Uterus (tissue), 4 donors: ENCODE results near the gene ANKFN1. TPM values are rescaled to one million over a fixed set of nuclear protein-coding genes. Genes with fewer than 3 reads are reported as not detected.

Experiments used
- DNase-seq, 2 donors: peaks; one replicate each; pipeline ENCODE4 v3.0.0-alpha.2; 2019 to 2020
- H3K27ac ChIP-seq, 2 donors: fragments of 200-600 bp; sonication (generic); 1 replicate in 1 of 2; 2 replicates in 1 of 2; pipeline ENCODE4 v1.5.1; 2016 to 2018
- H3K27me3 ChIP-seq, 2 donors: fragments of 200-600 bp; sonication (generic); one replicate each; pipeline ENCODE4 v1.5.1; 2018 to 2019; ENCODE audit warnings: control low read depth in 1 of 2
- H3K36me3 ChIP-seq, 2 donors: fragments of 200-600 bp; sonication (generic); one replicate each; pipeline ENCODE4 v1.5.1; 2019; ENCODE audit warnings: control low read depth in 1 of 2
- H3K4me1 ChIP-seq, 2 donors: fragments of 200-600 bp; sonication (generic); one replicate each; pipeline ENCODE4 v1.5.1; 2018 to 2019; ENCODE audit warnings: control low read depth in 1 of 2
- H3K4me3 ChIP-seq, 2 donors: fragments of 200-600 bp; sonication (generic); 1 replicate in 1 of 2; 2 replicates in 1 of 2; pipeline ENCODE4 v1.5.1; 2018 to 2019; ENCODE audit warnings: mild to moderate bottlenecking in 1 of 2
- H3K9me3 ChIP-seq, 2 donors: fragments of 200-600 bp; sonication (generic); one replicate each; pipeline ENCODE4 v1.5.1; 2019; ENCODE audit warnings: control low read depth in 1 of 2
- CTCF ChIP-seq, 4 experiments: fragments of 200-600 bp in 2 of 4; fragments of 450-650 bp in 2 of 4; sonication (generic) in 2 of 4; IDR thresholded peaks; one replicate each; pipeline ENCODE4 v1.5.1; 2016 to 2019; ENCODE audit warnings: antibody characterized with exemption in 4 of 4, mild to moderate bottlenecking in 2 of 4, moderate library complexity in 1 of 4
- POLR2A ChIP-seq, 2 donors: fragments of 450-650 bp; IDR thresholded peaks; one replicate each; pipeline ENCODE4 v1.6.1; 2016; ENCODE audit warnings: antibody characterized with exemption in 2 of 2, mild to moderate bottlenecking in 1 of 2, moderate library complexity in 1 of 2
- intact Hi-C: fragments of 100-400 bp; cut with DNase I; formaldehyde crosslinking; loops from one replicate; pipeline ENCODE4 v1.15.1; 2023; ENCODE audit warnings: low total_unique reads
- total RNA-seq, 4 donors: library from RNA; depleted of rRNA in 3 of 4; stranded (reverse); fragments of >200 nt in 3 of 4; gene quantifications; one replicate each; pipeline versions ENCODE4 v1.1.0 to v1.2.4, GENCODE V29; 2014 to 2023
- donor health status: DM: yes; HTN: yes; CAD: no.

Gene ANKFN1
- total RNA-seq, 4 donors from 2014 or later = 0.27 to 2.6 TPM; not detected in 2

- intact Hi-C loops = no loop called here
- TF ChIP-seq CTCF (IDR thresholded peaks at IDR 0.05) = no peak
- TF ChIP-seq POLR2A (IDR thresholded peaks at IDR 0.05) = no peak
- H3K9me3 ChIP-seq = no peaks in the 10 kb centered on the region
- H3K36me3 ChIP-seq = no peaks in the 10 kb centered on the region
- H3K27me3 ChIP-seq = no peaks in the 10 kb centered on the region
- no peak overlapping the region for H3K27ac ChIP-seq
- DNase-seq = no peak
- no peak overlapping the region for H3K4me3 ChIP-seq
- H3K4me1 ChIP-seq = no peaks in the 10 kb centered on the region
These were observed 318.4 kb downstream of the ANKFN1 start for GRCh38 chr17:56471696-56472095.

- H3K27me3 ChIP-seq = no peaks in the 10 kb centered on the region
- no peak for TF ChIP-seq POLR2A (IDR thresholded peaks at IDR 0.05)
- TF ChIP-seq CTCF (IDR thresholded peaks at IDR 0.05) = no peak
- intact Hi-C loops = no loop called here
- H3K4me3 ChIP-seq = no peak overlapping the region
- H3K4me1 ChIP-seq = no peaks in the 10 kb centered on the region
- no peak for DNase-seq
- H3K36me3 ChIP-seq = no peaks in the 10 kb centered on the region
- no peaks in the 10 kb centered on the region for H3K9me3 ChIP-seq
- no peak overlapping the region for H3K27ac ChIP-seq
These were observed 321.8 kb downstream of the ANKFN1 start for GRCh38 chr17:56475116-56475515.

- Histone ChIP-seq H3K4me3 (no peak overlapping the region), H3K27ac (no peak overlapping the region), H3K27me3 (no peaks in the 10 kb centered on the region), H3K9me3 (no peaks in the 10 kb centered on the region), H3K36me3 (no peaks in the 10 kb centered on the region), H3K4me1 (no peaks in the 10 kb centered on the region)
- intact Hi-C loops = no loop called here
- TF ChIP-seq POLR2A (IDR thresholded peaks at IDR 0.05) (no peak), CTCF (IDR thresholded peaks at IDR 0.05) (no peak)
- DNase-seq = no peak
These were observed 325.7 kb downstream of the ANKFN1 start for GRCh38 chr17:56478836-56479447.

GRCh38 chr17:56480501-56480900, 327.2 kb downstream of the ANKFN1 start:
- no peaks in the 10 kb centered on the region for H3K4me1 ChIP-seq
- no peak for DNase-seq
- H3K27ac ChIP-seq = no peak overlapping the region
- no peaks in the 10 kb centered on the region for H3K27me3 ChIP-seq
- H3K4me3 ChIP-seq = no peak overlapping the region
- no peaks in the 10 kb centered on the region for H3K9me3 ChIP-seq
- TF ChIP-seq POLR2A (IDR thresholded peaks at IDR 0.05) (no peak), CTCF (IDR thresholded peaks at IDR 0.05) (no peak)
- H3K36me3 ChIP-seq = no peaks in the 10 kb centered on the region
- intact Hi-C loops = no loop called here

- no peak overlapping the region for H3K4me3 ChIP-seq
- H3K9me3 ChIP-seq = no peaks in the 10 kb centered on the region
- no peaks in the 10 kb centered on the region for H3K36me3 ChIP-seq
- no peak overlapping the region for H3K27ac ChIP-seq
- intact Hi-C loops = no loop called here
- H3K4me1 ChIP-seq = no peaks in the 10 kb centered on the region
- H3K27me3 ChIP-seq = no peaks in the 10 kb centered on the region
- no peak for DNase-seq
- TF ChIP-seq CTCF (IDR thresholded peaks at IDR 0.05) (no peak), POLR2A (IDR thresholded peaks at IDR 0.05) (no peak)
These were observed 328.4 kb downstream of the ANKFN1 start for GRCh38 chr17:56481659-56482058.
